Rectal smooth muscle tissue (tissue), 1 donor: ENCODE measurements around the gene MYO1A.

Experiments
- H3K27ac ChIP-seq: one replicate; pipeline ENCODE4 v1.7.0; 2013; ENCODE audit warnings: low read depth, low read length, inconsistent platforms
- H3K27me3 ChIP-seq: one replicate; pipeline ENCODE4 v1.7.0; 2013; ENCODE audit warnings: low read length; ENCODE audit not compliant: control insufficient read depth, insufficient read depth
- H3K36me3 ChIP-seq: one replicate; pipeline ENCODE4 v1.7.0; 2013; ENCODE audit warnings: low read length; ENCODE audit not compliant: control insufficient read depth, insufficient read depth
- H3K4me1 ChIP-seq: one replicate; pipeline ENCODE4 v1.7.0; 2013; ENCODE audit warnings: low read length; ENCODE audit not compliant: control insufficient read depth, insufficient read depth
- H3K4me3 ChIP-seq: one replicate; pipeline ENCODE4 v1.7.0; 2013; ENCODE audit warnings: low read length
- H3K9ac ChIP-seq: one replicate; pipeline ENCODE4 v1.7.0; 2013; ENCODE audit warnings: low read length

Gene MYO1A

GRCh38 chr12:57003395-57003794 lies 46.5 kb downstream of the MYO1A start:
- Histone ChIP-seq H3K4me1 (peaks cover 8% of the 10 kb centered on the region), H3K27ac (no peak overlapping the region), H3K36me3 (peaks cover 16% of the 10 kb centered on the region), H3K27me3 (no peaks in the 10 kb centered on the region), H3K9ac (no peak overlapping the region), H3K4me3 (no peak overlapping the region)

- Histone ChIP-seq H3K27me3 (no peaks in the 10 kb centered on the region), H3K9ac (no peak overlapping the region), H3K27ac (no peak overlapping the region), H3K36me3 (peaks cover 16% of the 10 kb centered on the region), H3K4me1 (no peaks in the 10 kb centered on the region), H3K4me3 (no peak overlapping the region)
These were observed 48.5 kb downstream of the MYO1A start for GRCh38 chr12:57001448-57001906.

- no peak overlapping the region for H3K27ac ChIP-seq
- no peaks in the 10 kb centered on the region for H3K4me1 ChIP-seq
- H3K27me3 ChIP-seq = no peaks in the 10 kb centered on the region
- H3K36me3 ChIP-seq = peaks cover 16% of the 10 kb centered on the region
- no peak overlapping the region for H3K4me3 ChIP-seq
- no peak overlapping the region for H3K9ac ChIP-seq
These were observed 49.5 kb downstream of the MYO1A start for GRCh38 chr12:57000393-57000792.

- H3K4me1 ChIP-seq = no peaks in the 10 kb centered on the region
- H3K9ac ChIP-seq = no peak overlapping the region
- no peak overlapping the region for H3K4me3 ChIP-seq
- no peaks in the 10 kb centered on the region for H3K27me3 ChIP-seq
- peaks cover 16% of the 10 kb centered on the region for H3K36me3 ChIP-seq
- H3K27ac ChIP-seq = no peak overlapping the region
These were observed 50.5 kb downstream of the MYO1A start for GRCh38 chr12:56999456-56999855.

- Histone ChIP-seq H3K4me3 (no peak overlapping the region), H3K4me1 (no peaks in the 10 kb centered on the region), H3K27ac (no peak overlapping the region), H3K9ac (no peak overlapping the region), H3K36me3 (peaks cover 11% of the 10 kb centered on the region), H3K27me3 (no peaks in the 10 kb centered on the region)
These were observed 50.9 kb downstream of the MYO1A start for GRCh38 chr12:56998981-56999380.

GRCh38 chr12:56998316-56998715 lies 51.6 kb downstream of the MYO1A start:
- no peaks in the 10 kb centered on the region for H3K4me1 ChIP-seq
- no peak overlapping the region for H3K4me3 ChIP-seq
- no peaks in the 10 kb centered on the region for H3K27me3 ChIP-seq
- peaks cover 8% of the 10 kb centered on the region for H3K36me3 ChIP-seq
- H3K27ac ChIP-seq = no peak overlapping the region
- no peak overlapping the region for H3K9ac ChIP-seq

- no peak overlapping the region for H3K27ac ChIP-seq
- no peaks in the 10 kb centered on the region for H3K27me3 ChIP-seq
- H3K4me1 ChIP-seq = no peaks in the 10 kb centered on the region
- H3K36me3 ChIP-seq = no peaks in the 10 kb centered on the region
- H3K4me3 ChIP-seq = no peak overlapping the region
- no peak overlapping the region for H3K9ac ChIP-seq
These were observed 53.0 kb downstream of the MYO1A start for GRCh38 chr12:56996793-56997545.

GRCh38 chr12:56995930-56996496 lies 53.9 kb downstream of the MYO1A start:
- Histone ChIP-seq H3K36me3 (no peaks in the 10 kb centered on the region), H3K4me1 (no peaks in the 10 kb centered on the region), H3K27ac (no peak overlapping the region)

GRCh38 chr12:56995201-56995929 lies 54.6 kb downstream of the MYO1A start:
- Histone ChIP-seq H3K27ac (no peak overlapping the region), H3K4me1 (no peaks in the 10 kb centered on the region), H3K27me3 (no peaks in the 10 kb centered on the region), H3K9ac (no peak overlapping the region), H3K36me3 (no peaks in the 10 kb centered on the region), H3K4me3 (no peak overlapping the region)

More at GRCh38 chr12:56995930-56996496, 53.9 kb downstream of the MYO1A start:
- Histone ChIP-seq H3K9ac (no peak overlapping the region), H3K4me3 (no peak overlapping the region), H3K27me3 (no peaks in the 10 kb centered on the region)

GRCh38 chr12:56994231-56994746 lies 55.6 kb downstream of the MYO1A start:
- H3K9ac ChIP-seq = no peak overlapping the region
- no peaks in the 10 kb centered on the region for H3K4me1 ChIP-seq
- H3K27me3 ChIP-seq = no peaks in the 10 kb centered on the region
- no peak overlapping the region for H3K4me3 ChIP-seq
- no peaks in the 10 kb centered on the region for H3K36me3 ChIP-seq
- no peak overlapping the region for H3K27ac ChIP-seq

GRCh38 chr12:56993346-56993745 lies 56.6 kb downstream of the MYO1A start:
- Histone ChIP-seq H3K36me3 (no peaks in the 10 kb centered on the region), H3K9ac (no peak overlapping the region), H3K4me3 (no peak overlapping the region), H3K27me3 (no peaks in the 10 kb centered on the region), H3K4me1 (no peaks in the 10 kb centered on the region), H3K27ac (no peak overlapping the region)
